T-helper 1 cell treated with Interleukin-12 subunit alpha and Interleukin-12 subunit beta and Interleukin-4 antibody, amounts not matched to agents 30 ng/mL and 1 ng/mL, for 36 hours (primary cell): ENCODE results near the gene DNAH9. TPM values are rescaled to one million over a fixed set of nuclear protein-coding genes. Genes with fewer than 3 reads are reported as not detected.

Experiments used
- intact Hi-C: fragments of 100-400 bp; cut with micrococcal nuclease; formaldehyde crosslinking; loops from one replicate; pipeline ENCODE4 v1.15.1; 2024
- total RNA-seq: library from RNA; stranded (reverse); gene quantifications from 2 replicates; pipeline ENCODE4 v1.2.3, GENCODE V29; 2022

Gene DNAH9, protein sequence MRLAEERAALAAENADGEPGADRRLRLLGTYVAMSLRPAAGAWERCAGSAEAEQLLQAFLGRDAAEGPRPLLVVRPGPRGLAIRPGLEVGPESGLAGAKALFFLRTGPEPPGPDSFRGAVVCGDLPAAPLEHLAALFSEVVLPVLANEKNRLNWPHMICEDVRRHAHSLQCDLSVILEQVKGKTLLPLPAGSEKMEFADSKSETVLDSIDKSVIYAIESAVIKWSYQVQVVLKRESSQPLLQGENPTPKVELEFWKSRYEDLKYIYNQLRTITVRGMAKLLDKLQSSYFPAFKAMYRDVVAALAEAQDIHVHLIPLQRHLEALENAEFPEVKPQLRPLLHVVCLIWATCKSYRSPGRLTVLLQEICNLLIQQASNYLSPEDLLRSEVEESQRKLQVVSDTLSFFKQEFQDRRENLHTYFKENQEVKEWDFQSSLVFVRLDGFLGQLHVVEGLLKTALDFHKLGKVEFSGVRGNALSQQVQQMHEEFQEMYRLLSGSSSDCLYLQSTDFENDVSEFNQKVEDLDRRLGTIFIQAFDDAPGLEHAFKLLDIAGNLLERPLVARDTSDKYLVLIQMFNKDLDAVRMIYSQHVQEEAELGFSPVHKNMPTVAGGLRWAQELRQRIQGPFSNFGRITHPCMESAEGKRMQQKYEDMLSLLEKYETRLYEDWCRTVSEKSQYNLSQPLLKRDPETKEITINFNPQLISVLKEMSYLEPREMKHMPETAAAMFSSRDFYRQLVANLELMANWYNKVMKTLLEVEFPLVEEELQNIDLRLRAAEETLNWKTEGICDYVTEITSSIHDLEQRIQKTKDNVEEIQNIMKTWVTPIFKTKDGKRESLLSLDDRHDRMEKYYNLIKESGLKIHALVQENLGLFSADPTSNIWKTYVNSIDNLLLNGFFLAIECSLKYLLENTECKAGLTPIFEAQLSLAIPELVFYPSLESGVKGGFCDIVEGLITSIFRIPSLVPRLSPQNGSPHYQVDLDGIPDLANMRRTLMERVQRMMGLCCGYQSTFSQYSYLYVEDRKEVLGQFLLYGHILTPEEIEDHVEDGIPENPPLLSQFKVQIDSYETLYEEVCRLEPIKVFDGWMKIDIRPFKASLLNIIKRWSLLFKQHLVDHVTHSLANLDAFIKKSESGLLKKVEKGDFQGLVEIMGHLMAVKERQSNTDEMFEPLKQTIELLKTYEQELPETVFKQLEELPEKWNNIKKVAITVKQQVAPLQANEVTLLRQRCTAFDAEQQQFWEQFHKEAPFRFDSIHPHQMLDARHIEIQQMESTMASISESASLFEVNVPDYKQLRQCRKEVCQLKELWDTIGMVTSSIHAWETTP (N-terminal part only)
- total RNA-seq, result not detected in 2 replicates

- intact Hi-C loops, result no loop called here
Measured at GRCh38 chr17:11598274-11599221, at the start of gene DNAH9. DNAH9 (plus strand) TSS chr17:11598470; CDS start chr17:11598499, 29 bp downstream.

GRCh38 chr17:11550431-11550830, 47.8 kb upstream of the DNAH9 start:
- intact Hi-C loops, result no loop called here

DNA sequence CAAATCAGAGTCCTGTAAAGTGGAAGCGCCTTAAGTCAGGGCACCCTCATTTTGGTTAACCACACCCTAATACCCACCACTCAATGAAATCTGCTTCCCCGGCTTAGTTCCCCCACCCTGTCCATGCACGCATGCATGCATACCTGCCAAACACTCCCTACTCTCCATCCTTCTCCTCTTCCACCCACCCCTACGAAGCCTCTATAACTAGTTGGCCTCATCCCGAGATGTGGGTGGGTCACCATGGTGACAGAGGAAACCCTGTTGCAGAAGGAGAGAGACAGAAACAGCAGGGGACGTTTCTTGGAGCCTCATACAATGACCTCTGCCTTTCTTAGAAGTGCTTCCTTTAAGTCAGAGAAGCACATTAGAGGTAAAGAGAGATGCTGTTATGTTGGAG, 46.8 kb upstream of the DNAH9 start:
- intact Hi-C loops, result no loop called here

- intact Hi-C loops, result no loop called here
Measured at GRCh38 chr17:11553135-11553534, 45.1 kb upstream of the DNAH9 start.

DNA sequence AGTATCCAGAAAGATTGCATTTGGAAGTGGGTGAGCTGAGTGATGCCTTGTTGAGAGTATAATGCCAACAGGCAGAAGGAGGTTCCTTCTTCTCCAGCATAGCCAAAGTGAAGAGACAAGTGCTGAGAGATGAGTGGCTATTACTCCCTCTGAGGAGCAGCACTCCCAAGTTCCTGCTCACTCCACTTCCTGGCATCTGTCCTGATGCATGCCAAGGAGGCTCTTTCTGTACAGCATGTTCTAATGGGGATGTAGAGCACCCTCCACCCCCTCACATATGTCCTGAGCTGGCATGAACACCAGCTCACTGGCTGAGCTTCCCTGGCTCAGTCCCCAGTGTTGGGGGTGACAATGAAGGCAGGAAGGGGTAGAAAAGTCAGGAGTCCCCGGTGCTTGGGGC, 44.2 kb upstream of the DNAH9 start:
- intact Hi-C loops, result no loop called here

DNA sequence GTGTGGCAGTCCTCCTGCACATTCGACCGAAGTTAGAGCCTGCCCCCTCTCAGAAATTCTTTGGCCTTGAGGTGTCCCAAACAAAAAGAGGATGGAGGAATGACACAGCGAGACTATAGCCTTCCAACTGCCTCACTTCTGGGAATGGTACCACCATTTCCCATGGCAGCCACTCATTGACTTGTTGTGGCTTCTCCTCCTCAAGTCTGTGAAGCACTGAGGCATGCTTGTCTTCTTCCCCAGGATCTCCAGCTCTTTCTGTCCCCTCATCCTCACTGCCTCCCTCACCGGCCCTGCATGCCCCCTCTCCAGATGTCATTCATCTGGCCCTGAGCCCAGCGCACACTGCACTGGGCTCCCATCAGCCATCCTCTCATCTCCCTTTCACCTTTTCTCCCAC, 43.7 kb upstream of the DNAH9 start:
- intact Hi-C loops, result no loop called here

GRCh38 chr17:11555530-11555929, 42.7 kb upstream of the DNAH9 start:
- intact Hi-C loops, result no loop called here

DNA sequence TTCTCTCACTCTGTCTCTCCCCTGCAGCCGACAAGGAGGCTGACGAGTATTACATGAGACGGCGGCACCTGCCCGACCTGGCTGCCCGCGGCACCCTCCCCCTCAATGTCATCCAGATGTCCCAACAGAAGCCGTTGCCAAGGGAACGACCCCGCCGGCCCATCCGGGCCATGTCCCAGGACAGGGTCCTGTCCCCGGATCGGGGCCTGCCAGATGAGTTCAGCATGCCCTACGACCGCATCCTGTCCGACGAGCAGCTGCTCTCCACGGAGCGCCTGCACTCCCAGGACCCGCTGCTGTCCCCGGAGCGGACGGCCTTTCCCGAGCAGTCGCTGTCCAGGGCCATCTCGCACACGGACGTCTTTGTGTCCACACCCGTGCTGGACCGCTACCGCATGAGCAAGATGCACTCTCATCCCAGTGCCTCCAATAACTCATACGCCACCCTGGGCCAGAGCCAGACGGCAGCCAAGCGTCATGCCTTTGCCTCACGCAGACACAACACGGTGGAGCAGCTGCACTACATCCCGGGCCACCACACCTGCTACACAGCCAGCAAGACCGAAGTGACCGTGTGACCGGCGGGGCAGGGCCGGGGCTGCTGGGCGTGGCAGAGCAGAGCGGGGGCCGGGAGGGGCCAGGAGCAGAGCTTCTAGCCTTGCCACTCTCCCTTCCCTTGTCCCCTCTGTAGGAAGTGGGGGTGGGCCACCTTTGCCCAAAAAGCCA, 40.4 kb upstream of the DNAH9 start:
- intact Hi-C loops, result no loop called here

DNA sequence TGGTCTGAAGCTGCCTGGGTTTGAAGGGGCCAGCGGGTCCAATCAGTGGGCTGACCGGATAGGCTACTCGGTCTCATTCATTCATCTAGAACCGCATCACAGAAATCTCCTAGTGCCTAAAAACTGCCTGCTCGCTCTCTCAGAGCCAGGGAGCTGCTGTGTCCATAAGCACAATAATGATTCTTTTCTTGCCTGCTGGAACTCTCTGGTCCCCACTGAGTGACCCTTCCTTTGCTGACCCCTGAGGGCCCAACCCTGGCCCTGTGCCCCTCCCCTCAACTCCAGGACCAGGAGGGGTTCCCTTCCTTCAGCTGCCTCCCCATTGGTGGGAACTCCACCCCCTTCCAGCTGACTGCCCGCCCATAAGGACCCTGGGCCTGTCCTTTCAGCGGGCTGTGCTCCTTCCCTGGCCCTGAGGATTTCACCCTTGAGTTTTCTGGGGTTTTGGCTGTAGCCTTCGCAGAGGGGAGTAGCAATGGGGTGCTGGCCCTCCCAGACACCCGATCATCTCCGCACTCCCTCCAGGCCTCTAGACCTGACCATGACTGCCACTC, 39.5 kb upstream of the DNAH9 start:
- intact Hi-C loops, result no loop called here

DNA sequence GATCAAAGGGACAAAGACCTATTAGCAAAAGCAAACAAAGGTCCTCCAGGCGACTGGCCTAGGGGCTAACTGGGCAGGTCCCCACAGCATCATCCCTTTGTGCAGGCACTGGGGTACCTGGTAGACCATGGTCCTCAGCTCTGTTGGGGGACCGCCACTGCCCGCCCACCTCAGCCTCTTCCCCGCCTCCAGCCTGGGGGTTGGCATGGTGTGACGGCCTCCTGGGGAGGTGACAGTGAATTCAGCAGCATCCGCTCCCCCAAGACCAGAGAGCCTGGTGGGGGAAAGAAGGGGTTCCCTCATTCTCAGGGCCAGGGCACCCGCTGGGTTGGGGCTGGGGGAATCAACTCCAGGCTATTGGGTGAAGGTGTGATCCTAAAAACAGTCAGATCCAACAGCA, 38.7 kb upstream of the DNAH9 start:
- intact Hi-C loops, result no loop called here

DNA sequence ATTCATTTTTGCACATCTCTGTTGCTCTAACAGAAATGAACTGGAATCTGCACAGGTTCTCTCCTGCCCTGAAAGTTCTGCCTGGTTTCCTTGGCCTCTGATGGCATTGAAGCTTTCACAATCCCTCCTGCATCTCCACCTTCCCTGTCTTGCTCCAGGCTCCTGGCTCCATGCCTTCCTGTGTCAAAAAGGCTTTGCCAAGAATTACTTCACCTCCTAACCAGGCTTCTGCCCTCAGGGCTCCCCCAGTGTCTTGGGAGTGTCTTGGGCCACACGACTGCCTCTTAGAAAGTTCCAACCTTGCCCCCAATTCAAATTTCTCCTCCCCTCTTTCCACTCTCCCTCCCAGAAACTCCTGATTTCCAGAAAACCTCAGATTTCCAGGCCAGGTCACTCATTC, 37.0 kb upstream of the DNAH9 start:
- intact Hi-C loops, result no loop called here

- intact Hi-C loops, result no loop called here
Measured at GRCh38 chr17:11561702-11562101, 36.6 kb upstream of the DNAH9 start.

DNA sequence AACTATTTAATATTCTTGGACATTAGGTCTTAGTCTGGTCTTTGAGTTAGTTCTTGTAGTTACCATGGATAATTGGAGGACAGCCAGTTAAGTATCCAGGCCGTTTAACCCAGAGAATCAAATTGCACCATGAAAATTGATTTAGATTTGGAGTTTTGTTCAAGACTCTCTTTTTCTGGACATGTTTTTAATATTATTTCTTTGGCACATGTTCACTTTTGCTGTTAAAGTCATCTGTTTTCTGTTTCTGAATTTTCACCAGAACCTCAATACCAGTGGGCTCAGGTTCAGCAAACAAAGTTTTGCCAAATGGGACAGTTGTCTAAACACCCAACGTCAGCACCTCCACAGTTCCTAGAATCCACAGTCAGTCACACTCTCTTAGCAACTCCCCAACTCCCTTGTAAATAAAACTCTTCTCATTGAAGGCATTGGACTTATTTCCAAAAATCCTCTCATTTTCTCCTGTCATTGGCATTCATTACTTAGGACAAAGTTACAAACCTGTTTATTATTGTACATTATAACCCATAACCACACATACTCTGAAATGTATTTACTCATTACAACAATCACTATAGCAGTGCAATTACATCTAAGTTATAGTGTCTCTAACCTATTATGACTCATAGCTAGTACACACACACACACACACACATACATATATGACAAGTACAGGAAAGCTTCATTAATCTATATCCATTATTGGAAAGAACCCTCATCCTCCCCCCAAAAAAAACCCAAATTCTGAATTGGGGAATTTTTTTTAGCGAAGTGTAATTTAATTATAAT, 33.5 kb upstream of the DNAH9 start:
- intact Hi-C loops, result no loop called here

GRCh38 chr17:11565591-11565990, 32.7 kb upstream of the DNAH9 start:
- intact Hi-C loops, result no loop called here

GRCh38 chr17:11578998-11579397, 19.3 kb upstream of the DNAH9 start:
- intact Hi-C loops, result no loop called here

DNA sequence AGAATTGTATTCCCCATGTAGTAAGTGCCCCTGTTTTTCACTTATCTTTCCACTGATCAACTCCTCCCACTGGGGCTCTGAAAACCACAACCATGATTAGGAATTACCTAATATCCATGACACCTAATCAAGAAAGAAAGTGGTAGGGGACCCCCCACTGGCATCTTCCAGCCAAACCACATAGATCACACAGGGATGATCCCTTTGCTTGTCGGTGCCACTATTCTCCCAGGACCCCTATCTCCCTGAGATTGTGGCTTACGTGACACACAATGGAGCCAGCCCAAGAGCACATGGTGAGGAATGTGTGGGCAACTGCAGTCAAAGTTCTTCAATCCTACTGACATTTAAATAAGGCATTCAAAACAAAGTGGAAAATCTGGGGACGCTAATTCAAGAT, 17.6 kb upstream of the DNAH9 start:
- intact Hi-C loops, result no loop called here

GRCh38 chr17:11582217-11582616, 16.1 kb upstream of the DNAH9 start:
- intact Hi-C loops, result no loop called here

- intact Hi-C loops, result no loop called here
Measured at GRCh38 chr17:11583306-11583992, 14.8 kb upstream of the DNAH9 start.
